H54 (cell line): ENCODE measurements around the gene IL34.

Experiments
- DNase-seq: peaks from one replicate; pipeline ENCODE4 v3.0.0; 2011; ENCODE audit warnings: low spot score, mixed read lengths; ENCODE audit not compliant: insufficient read length
- FAIRE-seq: peaks from 3 replicates; lab custom pipeline; 2011; peaks lifted over from hg19 to GRCh38; lab: Jason Lieb, UNC
- POLR2A ChIP-seq: IDR thresholded peaks from 2 replicates; pipeline ENCODE4 v1.6.1; 2011; ENCODE audit warnings: low read depth, mild to moderate bottlenecking, low read length

IL34 gene

GRCh38 chr16:70674221-70675014 lies 28.1 kb downstream of the IL34 start:
- no peak for TF ChIP-seq POLR2A
- DNase-seq: no peak
- no peak for FAIRE-seq

GRCh38 chr16:70675851-70676513 lies 29.6 kb downstream of the IL34 start:
- FAIRE-seq: no peak
- no peak for DNase-seq
- no peak for TF ChIP-seq POLR2A

GRCh38 chr16:70676675-70677498 lies 30.5 kb downstream of the IL34 start:
- TF ChIP-seq POLR2A: no peak
- FAIRE-seq (no peak), DNase-seq (no peak)

- DNase-seq (no peak), FAIRE-seq (no peak)
- no peak for TF ChIP-seq POLR2A
Measured at GRCh38 chr16:70677499-70678120, 31.3 kb downstream of the IL34 start.

GRCh38 chr16:70678121-70678897 lies 31.9 kb downstream of the IL34 start:
- no peak for TF ChIP-seq POLR2A
- FAIRE-seq: no peak
- no peak for DNase-seq

GRCh38 chr16:70678898-70679670 lies 32.7 kb downstream of the IL34 start:
- TF ChIP-seq POLR2A: no peak
- FAIRE-seq: no peak

GRCh38 chr16:70679671-70680494 lies 33.5 kb downstream of the IL34 start:
- no peak for TF ChIP-seq POLR2A
- DNase-seq (no peak), FAIRE-seq (no peak)

More at GRCh38 chr16:70678898-70679670, 32.7 kb downstream of the IL34 start:
- no peak for DNase-seq

GRCh38 chr16:70680495-70681381 lies 34.4 kb downstream of the IL34 start:
- TF ChIP-seq POLR2A: no peak
- DNase-seq: no peak
- no peak for FAIRE-seq

GRCh38 chr16:70681382-70682238 lies 35.3 kb downstream of the IL34 start:
- FAIRE-seq: no peak
- TF ChIP-seq POLR2A: no peak
- no peak for DNase-seq
